ENCODE results near the gene PDZRN3.

PDZRN3 gene

GRCh38 chr3:73509066-73509465 is 115.7 kb downstream of the PDZRN3 start:
- DNase-seq (ENCODE audit: low spot score): no peak
- in situ Hi-C loops (cut with MboI; ENCODE audit: low pct_unique_long_range_greater_than_20kb, low sequenced_read_pairs, unreplicated experiment): loop anchor here (10.0 kb wide), 1 partner anchor 404 kb away; no protein-coding TSS in a partner anchor
- TF ChIP-seq, protein P1, sequence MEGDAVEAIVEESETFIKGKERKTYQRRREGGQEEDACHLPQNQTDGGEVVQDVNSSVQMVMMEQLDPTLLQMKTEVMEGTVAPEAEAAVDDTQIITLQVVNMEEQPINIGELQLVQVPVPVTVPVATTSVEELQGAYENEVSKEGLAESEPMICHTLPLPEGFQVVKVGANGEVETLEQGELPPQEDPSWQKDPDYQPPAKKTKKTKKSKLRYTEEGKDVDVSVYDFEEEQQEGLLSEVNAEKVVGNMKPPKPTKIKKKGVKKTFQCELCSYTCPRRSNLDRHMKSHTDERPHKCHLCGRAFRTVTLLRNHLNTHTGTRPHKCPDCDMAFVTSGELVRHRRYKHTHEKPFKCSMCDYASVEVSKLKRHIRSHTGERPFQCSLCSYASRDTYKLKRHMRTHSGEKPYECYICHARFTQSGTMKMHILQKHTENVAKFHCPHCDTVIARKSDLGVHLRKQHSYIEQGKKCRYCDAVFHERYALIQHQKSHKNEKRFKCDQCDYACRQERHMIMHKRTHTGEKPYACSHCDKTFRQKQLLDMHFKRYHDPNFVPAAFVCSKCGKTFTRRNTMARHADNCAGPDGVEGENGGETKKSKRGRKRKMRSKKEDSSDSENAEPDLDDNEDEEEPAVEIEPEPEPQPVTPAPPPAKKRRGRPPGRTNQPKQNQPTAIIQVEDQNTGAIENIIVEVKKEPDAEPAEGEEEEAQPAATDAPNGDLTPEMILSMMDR (IDR thresholded peaks at IDR 0.05; ENCODE audit: extremely low read depth, insufficient read depth, missing control alignments): no peak

DNA sequence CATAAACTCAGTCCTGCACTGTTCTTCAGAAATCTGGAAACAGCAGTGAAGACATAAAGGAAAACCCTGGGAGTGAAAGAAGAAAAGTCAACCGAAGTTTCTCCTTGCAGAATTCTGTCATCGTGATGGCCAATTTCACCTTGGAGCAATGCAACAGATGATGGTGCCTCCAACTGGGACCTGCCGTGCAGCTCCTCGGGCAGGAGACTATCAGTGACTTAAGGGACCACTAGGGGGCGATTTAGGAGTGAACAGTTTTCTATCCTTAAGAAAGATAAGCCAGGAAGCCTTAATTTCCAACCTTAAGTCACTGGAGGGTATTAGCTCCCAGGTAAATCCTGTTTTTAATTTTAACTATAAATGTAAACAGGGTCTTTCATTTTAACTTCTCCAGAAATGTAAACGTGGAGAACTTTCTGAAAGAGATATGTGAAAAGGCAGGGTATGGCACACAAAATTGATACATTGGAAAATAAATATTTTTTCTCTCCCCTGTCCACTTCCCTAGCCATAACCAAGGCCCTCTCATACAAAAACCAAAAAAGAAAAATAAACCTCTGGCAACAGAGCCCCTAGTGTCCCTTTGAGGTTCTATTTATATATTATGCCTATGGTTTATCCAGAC is 116.3 kb downstream of the PDZRN3 start:
- peak; percentile 51 for DNase-seq (ENCODE audit: low spot score)
- in situ Hi-C loops (cut with MboI; ENCODE audit: low pct_unique_long_range_greater_than_20kb, low sequenced_read_pairs, unreplicated experiment): loop anchor here (10.0 kb wide), 1 partner anchor 404 kb away; no protein-coding TSS in a partner anchor
- TF ChIP-seq, protein P1 (IDR thresholded peaks at IDR 0.05; ENCODE audit: extremely low read depth, insufficient read depth, missing control alignments): peak; percentile 77

GRCh38 chr3:73504852-73505251 is 119.9 kb downstream of the PDZRN3 start:
- in situ Hi-C loops (cut with MboI; ENCODE audit: low pct_unique_long_range_greater_than_20kb, low sequenced_read_pairs, unreplicated experiment): loop anchor here (5.0 to 10.0 kb wide), 2 partner anchors 48 to 400 kb away; no protein-coding TSS in a partner anchor
- DNase-seq (ENCODE audit: low spot score): no peak
- TF ChIP-seq, protein P1 (IDR thresholded peaks at IDR 0.05; ENCODE audit: extremely low read depth, insufficient read depth, missing control alignments): no peak

- TF ChIP-seq, protein P1 (IDR thresholded peaks at IDR 0.05; ENCODE audit: extremely low read depth, insufficient read depth, missing control alignments): no peak
- DNase-seq (ENCODE audit: low spot score): no peak
- in situ Hi-C loops (cut with MboI; ENCODE audit: low pct_unique_long_range_greater_than_20kb, low sequenced_read_pairs, unreplicated experiment): loop anchor here (5.0 to 10.0 kb wide), 2 partner anchors 47 to 399 kb away; no protein-coding TSS in a partner anchor
Observed at GRCh38 chr3:73504239-73504638, 120.5 kb downstream of the PDZRN3 start.

DNA sequence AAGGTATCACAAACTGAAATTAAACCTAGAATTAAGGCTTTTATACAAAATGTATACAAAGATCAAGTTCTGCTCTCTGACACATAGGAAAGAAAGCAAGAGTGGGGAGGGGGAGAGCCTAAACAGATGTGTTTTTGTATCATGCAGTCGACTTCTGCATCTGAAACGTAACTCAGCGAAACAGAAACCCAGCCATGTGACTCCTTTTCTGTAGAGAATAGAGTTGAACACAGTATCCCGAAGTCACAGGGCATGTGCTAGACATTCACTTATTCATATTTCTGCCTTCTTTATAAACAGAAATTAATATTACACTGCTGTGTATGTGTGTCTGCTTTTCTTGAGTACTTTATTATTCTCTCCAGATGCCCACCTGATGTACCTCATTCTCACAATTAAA is 121.0 kb downstream of the PDZRN3 start:
- in situ Hi-C loops (cut with MboI; ENCODE audit: low pct_unique_long_range_greater_than_20kb, low sequenced_read_pairs, unreplicated experiment): loop anchor here (5.0 to 10.0 kb wide), 2 partner anchors 46 to 399 kb away; no protein-coding TSS in a partner anchor
- TF ChIP-seq, protein P1 (IDR thresholded peaks at IDR 0.05; ENCODE audit: extremely low read depth, insufficient read depth, missing control alignments): no peak
- DNase-seq (ENCODE audit: low spot score): peak; percentile 48

- TF ChIP-seq, protein P1 (IDR thresholded peaks at IDR 0.05; ENCODE audit: extremely low read depth, insufficient read depth, missing control alignments): peak; percentile 89
- DNase-seq (ENCODE audit: low spot score): peak; percentile 75
- in situ Hi-C loops (cut with MboI; ENCODE audit: low pct_unique_long_range_greater_than_20kb, low sequenced_read_pairs, unreplicated experiment): loop anchor here (5.0 to 10.0 kb wide), 2 partner anchors 46 to 398 kb away; no protein-coding TSS in a partner anchor
Observed at GRCh38 chr3:73502609-73503583, 121.8 kb downstream of the PDZRN3 start.
